GM21528 (cell line): ENCODE measurements around the gene PSMG3.
"Not testable (repeated sequence)": the region's sequence is repeated elsewhere in the genome, so short reads cannot be mapped to it uniquely, and the experiment has no call there.

Experiments
- ATAC-seq: cut with Tn5 transposase; IDR thresholded peaks from one replicate; pipeline ENCODE4 v1.9.1; 2021; ENCODE audit warnings: mild to moderate bottlenecking, moderate library complexity; ENCODE audit not compliant: unreplicated experiment, low FRiP score

Gene PSMG3

DNA sequence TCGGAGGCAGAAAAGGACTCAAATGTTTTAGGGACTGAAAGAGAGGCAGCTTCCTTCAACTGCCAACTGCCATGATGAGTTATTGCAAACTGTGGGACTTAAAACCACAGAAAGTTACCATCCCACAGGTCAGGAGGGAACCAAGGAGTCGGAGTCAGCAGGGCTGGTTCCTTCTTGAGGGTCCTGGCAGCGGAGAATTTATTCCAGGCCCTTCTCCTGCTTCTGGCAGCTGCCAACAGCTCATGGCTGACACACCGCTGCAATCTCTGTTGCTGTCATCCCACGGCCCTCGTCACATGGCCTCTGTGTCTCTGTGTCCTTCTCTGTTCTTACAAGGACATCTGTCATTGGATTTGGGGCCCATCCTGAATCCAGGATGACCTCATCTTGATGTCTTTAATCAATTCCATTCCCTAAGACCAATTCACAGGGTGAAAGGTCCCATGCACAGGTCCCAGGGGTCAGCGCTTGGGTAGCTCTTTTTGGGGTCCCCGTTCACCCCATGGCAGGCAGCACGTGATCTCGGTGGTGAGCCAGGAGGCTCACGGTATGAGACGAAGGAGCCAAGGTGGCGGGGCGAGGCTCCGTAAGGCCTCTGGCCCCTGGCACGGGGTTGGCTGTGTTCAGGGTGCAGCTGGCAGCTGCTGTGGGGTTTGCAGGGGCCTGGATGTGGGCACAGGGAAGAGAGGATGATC is 27.4 kb upstream of the PSMG3 start:
- ATAC-seq: no peak

DNA sequence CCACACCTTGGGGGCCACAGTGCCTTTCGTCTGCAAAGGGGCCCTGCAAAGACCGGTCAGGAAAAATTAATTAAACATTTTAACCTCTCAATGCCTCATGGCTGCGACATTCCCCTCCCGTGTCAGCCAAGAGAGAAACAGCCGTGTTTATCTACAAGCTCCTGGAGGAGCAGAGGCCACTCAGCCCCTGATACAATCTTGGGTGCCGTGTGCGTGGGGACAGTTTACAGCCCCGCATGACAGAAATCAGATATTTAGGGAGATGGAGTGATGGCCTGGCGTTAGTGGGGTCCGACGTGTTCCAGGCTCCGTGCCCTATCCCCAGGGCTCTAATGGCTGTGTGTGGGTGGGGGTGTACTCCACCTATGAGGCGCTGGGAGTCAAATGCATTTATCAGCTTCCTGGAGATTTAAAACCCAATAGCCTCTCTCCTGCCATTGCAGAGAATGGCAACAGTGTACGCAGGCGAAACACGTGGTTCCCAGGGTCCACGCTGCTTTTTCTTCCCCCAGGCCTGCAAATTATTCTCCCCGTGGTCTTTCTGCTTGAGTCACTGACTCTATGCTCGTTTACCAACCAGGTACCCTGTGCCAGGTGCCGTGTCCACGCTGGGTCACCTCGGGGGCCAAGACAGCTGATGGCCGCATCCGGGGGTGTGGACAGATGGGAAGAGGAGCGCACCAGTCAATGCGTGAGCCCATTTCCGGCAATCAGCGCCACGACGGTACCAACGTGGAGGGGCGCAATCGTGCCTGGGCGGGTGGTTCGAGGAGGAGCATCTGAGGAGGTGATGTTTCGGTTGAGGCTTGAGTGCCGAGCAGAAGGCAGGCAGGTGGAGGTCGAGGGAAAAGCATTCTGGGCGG is 26.6 kb upstream of the PSMG3 start:
- ATAC-seq: no peak

DNA sequence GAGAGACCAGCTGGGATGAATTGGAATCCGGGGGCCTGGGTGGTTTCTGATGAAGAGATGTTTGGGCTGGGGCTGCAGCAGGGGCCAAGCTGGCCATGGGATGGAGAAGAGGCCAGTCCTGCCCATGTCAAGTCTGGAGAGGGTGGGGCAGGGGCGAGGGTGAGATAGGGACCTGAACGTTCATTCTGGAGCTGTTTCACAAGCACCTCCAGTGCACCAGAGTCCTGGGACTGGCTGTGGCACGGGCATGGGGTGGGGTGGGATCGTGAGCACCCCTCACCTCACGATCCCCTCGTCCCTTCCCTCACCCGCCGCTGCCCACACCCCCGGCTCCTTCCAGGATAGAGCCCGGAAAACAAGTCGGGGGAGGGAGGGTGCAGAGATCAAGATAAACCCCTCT is 25.8 kb upstream of the PSMG3 start:
- no peak for ATAC-seq

DNA sequence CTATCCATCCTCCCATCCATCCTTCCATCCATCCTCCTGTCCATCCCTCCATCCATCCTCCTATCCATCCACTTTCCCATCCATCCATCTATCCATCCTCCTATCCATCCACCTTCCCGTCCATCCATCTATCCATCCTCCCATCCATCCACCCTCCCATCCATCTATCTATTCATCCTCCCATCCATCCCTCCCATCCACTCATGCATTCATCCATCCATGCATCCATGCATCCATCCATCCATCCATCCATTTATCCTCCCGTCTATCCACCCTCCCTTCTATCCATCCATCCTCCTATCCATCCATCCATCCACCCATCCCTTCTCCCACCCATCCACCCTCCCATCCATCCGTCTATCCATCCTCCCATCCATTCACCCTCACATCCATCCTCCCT is 25.2 kb upstream of the PSMG3 start:
- no peak for ATAC-seq

DNA sequence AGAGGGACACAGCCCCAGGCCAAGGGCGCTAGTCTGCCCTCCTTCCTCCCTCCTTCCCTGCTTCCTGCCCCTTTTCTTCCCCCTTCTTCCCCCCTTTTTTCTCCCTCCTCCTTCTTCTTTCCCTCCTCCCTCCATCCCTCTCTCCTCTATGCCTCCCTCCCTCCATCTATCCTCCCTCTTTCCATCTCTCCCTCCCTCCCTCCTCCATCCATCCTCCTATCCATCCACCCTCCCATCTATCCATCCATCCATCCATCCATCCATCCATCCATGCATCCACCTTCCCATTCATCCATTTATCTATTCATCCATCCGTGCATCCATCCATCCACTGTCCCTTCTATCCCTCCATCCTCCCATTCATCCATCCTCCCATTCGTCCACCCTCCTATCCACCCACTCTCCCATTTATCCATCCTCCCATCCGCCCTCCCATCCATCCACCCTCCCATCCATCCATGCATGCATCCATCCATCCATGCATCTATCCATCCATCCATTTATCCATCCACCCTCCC is 24.1 kb upstream of the PSMG3 start:
- no peak for ATAC-seq

- ATAC-seq: no peak
These were observed 23.4 kb upstream of the PSMG3 start for GRCh38 chr7:1593091-1593866.

- ATAC-seq: no peak
These were observed 22.6 kb upstream of the PSMG3 start for GRCh38 chr7:1592299-1592871.

GRCh38 chr7:1591876-1592275 is 22.0 kb upstream of the PSMG3 start:
- ATAC-seq: no peak

DNA sequence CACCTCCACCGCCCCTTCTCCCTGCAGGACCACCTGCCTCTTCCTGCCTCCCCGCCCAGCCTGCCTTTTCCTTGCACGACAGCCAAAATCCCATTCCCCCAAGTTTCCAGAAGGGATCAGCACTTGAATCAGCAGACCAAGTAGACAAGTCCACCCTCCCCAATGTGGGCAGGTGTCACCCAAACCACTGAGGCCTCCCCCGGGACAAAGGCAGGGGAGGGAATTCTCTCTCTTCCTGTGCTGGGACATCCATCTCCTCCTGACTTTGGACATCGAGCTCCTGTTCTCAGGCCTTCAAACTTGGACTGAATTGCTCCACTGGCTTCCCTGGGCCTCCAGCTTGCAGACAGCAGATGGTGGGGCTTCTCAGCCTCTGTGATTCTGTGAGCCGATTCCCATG is 21.6 kb upstream of the PSMG3 start:
- ATAC-seq: no peak

DNA sequence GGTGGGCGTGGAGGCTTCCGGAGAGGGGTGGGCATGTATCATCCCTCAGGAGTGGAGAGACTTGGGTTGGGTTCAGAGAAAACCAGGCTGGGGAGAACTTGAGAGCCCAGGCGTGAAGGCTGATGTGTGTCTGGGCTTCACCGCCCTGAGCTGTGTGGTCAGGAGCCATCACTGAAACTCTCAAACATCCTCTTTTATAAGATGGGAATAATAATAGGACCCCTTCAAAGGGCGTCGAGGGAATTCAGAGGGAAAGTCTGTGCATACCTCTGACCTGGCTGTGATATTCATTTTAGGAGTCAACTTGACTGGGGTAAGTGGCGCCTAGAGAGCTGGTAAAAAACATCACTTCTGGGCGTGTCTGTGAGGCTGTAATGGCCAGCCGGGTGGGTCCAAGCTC is 21.1 kb upstream of the PSMG3 start:
- no peak for ATAC-seq

GRCh38 chr7:1590476-1590875 is 20.6 kb upstream of the PSMG3 start:
- ATAC-seq: no peak

GRCh38 chr7:1588978-1589377 is 19.1 kb upstream of the PSMG3 start:
- ATAC-seq: no peak

DNA sequence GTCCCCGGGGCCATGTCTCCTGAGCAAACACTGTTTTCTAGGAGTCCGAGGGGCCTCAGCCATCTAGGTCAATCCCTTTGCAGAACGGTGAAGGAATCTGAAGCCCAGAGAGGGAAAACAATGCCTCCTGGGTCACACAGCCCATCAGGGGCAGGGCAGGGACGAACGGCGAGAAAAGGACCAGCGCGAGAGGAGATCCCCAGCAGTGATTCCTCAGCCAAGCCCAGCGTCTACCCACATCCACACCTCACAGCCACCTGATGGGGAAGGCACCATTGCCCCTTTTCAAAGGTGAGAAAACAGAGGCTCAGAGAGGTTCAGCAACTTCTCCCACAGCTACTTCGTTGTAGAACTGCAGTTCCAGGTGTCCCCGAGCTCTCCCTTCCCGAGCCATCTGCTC is 17.9 kb upstream of the PSMG3 start:
- ATAC-seq: no peak

DNA sequence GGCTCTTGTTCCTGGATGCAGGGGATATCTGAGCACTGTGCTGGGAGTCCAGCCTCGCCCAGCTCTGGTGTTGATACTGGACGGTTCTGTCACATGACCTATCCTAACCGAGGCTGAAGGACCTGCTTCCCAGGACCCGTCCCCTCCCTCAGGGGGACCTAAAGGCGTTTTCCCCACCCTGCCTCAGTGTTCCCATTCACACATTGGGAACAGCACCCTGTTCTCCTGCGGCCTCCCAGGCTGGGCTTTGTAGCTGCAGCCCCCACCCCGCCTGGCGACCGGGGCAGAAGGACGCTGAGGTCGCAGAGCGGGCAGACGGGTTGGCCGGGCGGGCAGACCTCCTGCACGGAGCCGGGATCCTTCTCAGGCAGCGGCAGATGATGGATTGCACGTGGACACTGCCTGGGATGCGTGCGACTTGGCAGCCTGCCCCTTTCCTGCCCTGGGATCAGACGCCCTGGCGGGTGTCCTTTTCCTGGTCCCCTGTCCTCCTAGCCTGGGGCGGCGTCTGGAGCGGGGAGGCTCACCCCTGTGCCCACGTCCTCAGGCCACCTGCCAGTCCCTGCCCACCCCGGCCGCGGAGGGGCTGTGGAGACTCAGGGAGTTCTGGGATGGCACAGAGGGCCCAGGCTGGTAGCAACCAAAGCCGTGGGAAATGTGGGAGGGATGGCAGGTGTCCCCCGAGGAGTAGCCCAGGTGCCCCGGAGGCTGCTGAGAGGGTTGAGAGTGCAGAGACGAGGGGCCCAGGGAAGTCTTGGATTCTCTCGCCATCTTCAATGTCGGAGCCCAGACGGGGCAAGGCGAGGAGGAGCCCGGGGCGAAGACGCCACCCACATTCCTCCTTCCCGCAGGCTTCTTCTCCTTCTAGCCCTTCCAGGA is 17.2 kb upstream of the PSMG3 start:
- ATAC-seq: no peak

DNA sequence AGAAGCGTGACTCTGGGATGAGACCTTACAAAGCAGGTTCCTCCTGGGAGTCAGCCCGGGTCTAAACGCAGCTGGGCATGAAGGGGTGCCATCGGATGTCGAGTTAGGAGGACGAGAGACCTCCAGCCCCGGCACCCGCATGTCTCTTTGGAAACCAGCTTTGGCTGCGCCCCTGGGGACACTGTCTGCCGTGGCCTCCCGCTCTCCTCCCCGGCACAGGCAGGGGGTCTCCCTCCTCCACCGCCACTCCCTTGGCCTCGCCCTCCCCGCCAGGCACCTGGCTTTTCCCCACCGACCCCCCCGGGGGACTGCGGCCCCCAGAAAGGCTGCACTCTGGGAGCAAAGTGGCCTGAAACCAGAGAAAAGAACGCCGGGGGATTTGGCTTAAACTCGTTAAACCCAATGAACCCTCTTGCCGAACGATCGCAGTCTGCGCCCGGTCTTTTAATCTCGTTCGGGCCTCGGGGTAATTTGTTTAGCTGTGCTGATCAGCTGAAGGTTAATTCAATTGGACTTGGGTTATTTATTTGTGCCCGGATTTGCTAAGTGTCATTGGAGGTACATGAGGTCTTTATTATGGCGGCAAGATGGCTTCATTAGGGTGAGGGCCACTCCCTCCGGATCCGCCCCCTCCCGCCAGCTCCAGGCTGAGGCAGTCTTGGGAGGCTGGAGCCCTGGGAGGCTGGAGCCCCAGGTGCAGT is 16.4 kb upstream of the PSMG3 start:
- no peak for ATAC-seq

- ATAC-seq: no peak
These were observed 15.5 kb upstream of the PSMG3 start for GRCh38 chr7:1585142-1585981.

DNA sequence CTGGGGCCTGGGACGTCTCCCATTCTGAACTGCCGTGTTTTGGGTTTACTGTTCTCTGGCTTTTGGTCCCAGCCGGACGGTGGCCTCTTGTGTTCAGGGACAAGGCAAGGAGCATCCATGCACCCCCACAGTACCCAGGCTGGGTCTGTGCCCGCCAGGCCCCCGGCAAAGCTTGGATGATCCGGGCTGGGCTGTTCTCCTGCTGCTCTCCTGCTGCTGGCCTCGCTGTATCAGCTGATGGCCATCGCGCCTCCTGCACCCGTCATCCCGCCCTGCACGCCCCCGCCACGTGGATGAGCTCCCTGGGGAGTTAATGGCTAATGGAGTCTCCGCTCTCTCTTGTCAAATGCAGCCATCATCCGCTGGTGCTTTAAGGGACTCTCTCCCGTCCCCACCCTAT is 14.9 kb upstream of the PSMG3 start:
- no peak for ATAC-seq

- not testable (repeated sequence) for ATAC-seq
These were observed 13.6 kb upstream of the PSMG3 start for GRCh38 chr7:1583241-1583930.
